Thyroid gland (tissue), 4 donors: ENCODE results near the gene CSK. TPM values are rescaled to one million over a fixed set of nuclear protein-coding genes. Genes with fewer than 3 reads are reported as not detected.

Experiments
- DNase-seq, 2 donors: peaks; one replicate each; pipeline ENCODE4 v3.0.0-alpha.2; 2019
- H3K27ac ChIP-seq, 3 donors: fragments of 200-600 bp; sonication (generic); 1 replicate in 2 of 3; 2 replicates in 1 of 3; pipeline ENCODE4 v1.5.1; 2016 to 2019; ENCODE audit warnings: mild to moderate bottlenecking in 1 of 3, moderate library complexity in 1 of 3
- H3K27me3 ChIP-seq: fragments of 200-600 bp; sonication (generic); one replicate; pipeline ENCODE4 v1.5.1; 2019
- H3K36me3 ChIP-seq, 2 donors: fragments of 200-600 bp; sonication (generic); one replicate each; pipeline ENCODE4 v1.5.1; 2016 to 2019
- H3K4me1 ChIP-seq, 2 donors: fragments of 200-600 bp; sonication (generic); one replicate each; pipeline ENCODE4 v1.5.1; 2017 to 2019
- H3K4me3 ChIP-seq, 3 donors: fragments of 200-600 bp; sonication (generic); replicated peaks in 1 of 3; 1 replicate in 2 of 3; 2 replicates in 1 of 3; pipeline ENCODE4 v1.5.1; 2016; ENCODE audit warnings: mild to moderate bottlenecking in 1 of 3
- H3K9me3 ChIP-seq: fragments of 200-600 bp; sonication (generic); one replicate; pipeline ENCODE4 v1.5.1; 2017
- CTCF ChIP-seq, 6 experiments: fragments of 200-600 bp in 3 of 6; fragments of 450-650 bp in 3 of 6; sonication (generic) in 3 of 6; IDR thresholded peaks; one replicate each; pipeline ENCODE4 v1.5.1; 2016 to 2019; ENCODE audit warnings: antibody characterized with exemption in 6 of 6, mild to moderate bottlenecking in 2 of 6, inconsistent platforms in 1 of 6, moderate library complexity in 1 of 6
- POLR2A ChIP-seq, 2 donors: fragments of 450-650 bp; IDR thresholded peaks; one replicate each; pipeline ENCODE4 v1.6.1; 2017; ENCODE audit warnings: antibody characterized with exemption in 2 of 2, mild to moderate bottlenecking in 2 of 2, moderate library complexity in 1 of 2
- WGBS, 2 donors: methylation state at CpG; one replicate each; pipeline ENCODE4 v1.1.5; 2017; 5-methylcytosine and 5-hydroxymethylcytosine counted together
- intact Hi-C: fragments of 100-400 bp; cut with DNase I; formaldehyde crosslinking; loops from one replicate; pipeline ENCODE4 v1.15.1; 2023
- total RNA-seq, 4 donors: library from RNA; depleted of rRNA; stranded (reverse); fragments of >200 nt; gene quantifications; one replicate each; pipeline ENCODE4 v1.2.3, GENCODE V29; 2016

CSK gene
- total RNA-seq, 4 donors from 2014 or later, result 18.2 to 24.3 (median 20.3) TPM

- Histone ChIP-seq H3K4me1 (peaks cover 21 to 37% of the 10 kb centered on the region in 2 donors), H3K36me3 (no peaks in the 10 kb centered on the region), H3K27ac (no peak overlapping the region), H3K4me3 (no peak overlapping the region), H3K9me3 (no peaks in the 10 kb centered on the region), H3K27me3 (no peaks in the 10 kb centered on the region)
- TF ChIP-seq CTCF (IDR thresholded peaks at IDR 0.05) (no peak), POLR2A (IDR thresholded peaks at IDR 0.05) (no peak)
- 81 to 88% methylated on average over 7 of the region's 7 CpGs for WGBS, 2 donors
- intact Hi-C loops, result no loop called here
- DNase-seq, result no peak
These were observed 2.7 kb upstream of the CSK start for GRCh38 chr15:74779162-74779648.

- TF ChIP-seq POLR2A (IDR thresholded peaks at IDR 0.05), result no peak
- TF ChIP-seq CTCF (IDR thresholded peaks at IDR 0.05), result no peak
- peaks cover 31 to 53% of the 10 kb centered on the region in 2 donors for H3K4me1 ChIP-seq
- H3K36me3 ChIP-seq, result no peaks in the 10 kb centered on the region
- no peak overlapping the region for H3K27ac ChIP-seq
- no peak for DNase-seq
- WGBS, 2 donors, result 54 to 55% methylated on average over 16 of the region's 16 CpGs
- H3K4me3 ChIP-seq, result no peak overlapping the region
- no peaks in the 10 kb centered on the region for H3K9me3 ChIP-seq
- H3K27me3 ChIP-seq, result no peaks in the 10 kb centered on the region
- intact Hi-C loops, result loop anchor here (2.0 kb wide), 1 partner anchor 120 kb away; no protein-coding TSS in a partner anchor
These were observed 1.1 kb upstream of the CSK start for GRCh38 chr15:74780523-74781430.

- TF ChIP-seq POLR2A (IDR thresholded peaks at IDR 0.05), result no peak
- no peak for TF ChIP-seq CTCF (IDR thresholded peaks at IDR 0.05)
- 2% methylated on average over 17 to 46 of the region's 72 CpGs for WGBS, 2 donors
- peak; percentile 36 to 39 for DNase-seq
- Histone ChIP-seq H3K27me3 (no peaks in the 10 kb centered on the region), H3K27ac (peak overlapping the region; percentile 20 to 80 (median 58)), H3K9me3 (no peaks in the 10 kb centered on the region), H3K36me3 (no peaks in the 10 kb centered on the region), H3K4me1 (peaks cover 47 to 61% of the 10 kb centered on the region in 2 donors), H3K4me3 (peak overlapping the region; percentile 62 to 87 (median 71))
- intact Hi-C loops, result no loop called here
These were observed 585 bp downstream of the CSK start for GRCh38 chr15:74782259-74783071.

GRCh38 chr15:74783072-74783807, 1.4 kb downstream of the CSK start:
- intact Hi-C loops, result no loop called here
- peak in 1 of 2 donors; percentile 28 for DNase-seq
- TF ChIP-seq CTCF (IDR thresholded peaks at IDR 0.05), result no peak
- TF ChIP-seq POLR2A (IDR thresholded peaks at IDR 0.05), result no peak
- Histone ChIP-seq H3K4me1 (peaks cover 51 to 63% of the 10 kb centered on the region in 2 donors), H3K9me3 (no peaks in the 10 kb centered on the region), H3K36me3 (no peaks in the 10 kb centered on the region), H3K27me3 (no peaks in the 10 kb centered on the region), H3K27ac (peak overlapping the region in 2 of 3 donors; percentile 58 to 80), H3K4me3 (peak overlapping the region; percentile 62 to 87 (median 71))
- 28% methylated on average over 7 to 9 of the region's 13 CpGs for WGBS, 2 donors
